ENCODE data around the gene PARVA. TPM values are rescaled to one million over a fixed set of nuclear protein-coding genes. Genes with fewer than 3 reads are reported as not detected.

The PARVA gene
- total RNA-seq, 1 experiment from 2014 or later, result 29.1 TPM

DNA sequence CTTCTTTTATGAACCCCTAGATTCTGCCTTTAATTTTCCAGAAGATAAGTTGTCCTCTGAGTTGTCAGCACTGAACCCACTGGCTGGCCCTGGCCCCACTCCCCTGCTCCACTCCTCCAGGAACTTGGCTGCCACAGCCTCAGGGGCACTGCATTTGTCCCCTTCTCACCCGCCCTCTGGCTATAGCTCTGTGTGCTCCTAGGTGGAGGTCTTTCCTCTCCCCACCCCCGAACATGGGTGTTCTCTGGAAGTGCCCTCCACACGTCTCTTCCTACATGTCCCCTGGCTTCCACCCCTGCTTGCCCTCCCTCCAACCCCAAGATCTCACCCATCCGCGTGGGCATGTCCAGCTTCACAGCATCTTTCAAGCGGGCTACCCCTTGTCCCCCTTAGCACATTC is 159.2 kb downstream of the PARVA start:
- Histone ChIP-seq H3K27me3 (ENCODE audit: control insufficient read depth, insufficient read depth, low read length) (no peaks in the 10 kb centered on the region), H3K27ac (ENCODE audit: low read length) (no peak overlapping the region), H3K4me1 (ENCODE audit: control insufficient read depth, insufficient read depth, low read length) (peaks cover 3% of the 10 kb centered on the region; the same call in 1 of the 2 replicates), H3K36me3 (ENCODE audit: control insufficient read depth, insufficient read depth, low read length) (no peaks in the 10 kb centered on the region), H3K4me3 (ENCODE audit: low read depth in 2 of 2, low read length in 2 of 2) (no peak overlapping the region), H3K9me3 (ENCODE audit: control insufficient read depth, insufficient read depth, low read depth, low read length) (no peaks in the 10 kb centered on the region)
- ChIA-PET CTCF (no interaction called here), POLR2A (no interaction called here)
- in situ Hi-C loops (cut with HindIII; ENCODE audit: low pct_unique_long_range_greater_than_20kb, low sequenced_read_pairs) (no loop called here), intact Hi-C loops (cut with micrococcal nuclease; ENCODE audit: unreplicated experiment) (no loop called here)
- ATAC-seq (no peak), DNase-seq (ENCODE audit: low read depth, low spot score) (no peak)
- no TSS peak for BruUV-seq (replicated peaks)
- TF ChIP-seq TCF7L2 (IDR thresholded peaks at IDR 0.05; ENCODE audit: low read depth, low read length), result no peak
- TF ChIP-seq, protein P1, sequence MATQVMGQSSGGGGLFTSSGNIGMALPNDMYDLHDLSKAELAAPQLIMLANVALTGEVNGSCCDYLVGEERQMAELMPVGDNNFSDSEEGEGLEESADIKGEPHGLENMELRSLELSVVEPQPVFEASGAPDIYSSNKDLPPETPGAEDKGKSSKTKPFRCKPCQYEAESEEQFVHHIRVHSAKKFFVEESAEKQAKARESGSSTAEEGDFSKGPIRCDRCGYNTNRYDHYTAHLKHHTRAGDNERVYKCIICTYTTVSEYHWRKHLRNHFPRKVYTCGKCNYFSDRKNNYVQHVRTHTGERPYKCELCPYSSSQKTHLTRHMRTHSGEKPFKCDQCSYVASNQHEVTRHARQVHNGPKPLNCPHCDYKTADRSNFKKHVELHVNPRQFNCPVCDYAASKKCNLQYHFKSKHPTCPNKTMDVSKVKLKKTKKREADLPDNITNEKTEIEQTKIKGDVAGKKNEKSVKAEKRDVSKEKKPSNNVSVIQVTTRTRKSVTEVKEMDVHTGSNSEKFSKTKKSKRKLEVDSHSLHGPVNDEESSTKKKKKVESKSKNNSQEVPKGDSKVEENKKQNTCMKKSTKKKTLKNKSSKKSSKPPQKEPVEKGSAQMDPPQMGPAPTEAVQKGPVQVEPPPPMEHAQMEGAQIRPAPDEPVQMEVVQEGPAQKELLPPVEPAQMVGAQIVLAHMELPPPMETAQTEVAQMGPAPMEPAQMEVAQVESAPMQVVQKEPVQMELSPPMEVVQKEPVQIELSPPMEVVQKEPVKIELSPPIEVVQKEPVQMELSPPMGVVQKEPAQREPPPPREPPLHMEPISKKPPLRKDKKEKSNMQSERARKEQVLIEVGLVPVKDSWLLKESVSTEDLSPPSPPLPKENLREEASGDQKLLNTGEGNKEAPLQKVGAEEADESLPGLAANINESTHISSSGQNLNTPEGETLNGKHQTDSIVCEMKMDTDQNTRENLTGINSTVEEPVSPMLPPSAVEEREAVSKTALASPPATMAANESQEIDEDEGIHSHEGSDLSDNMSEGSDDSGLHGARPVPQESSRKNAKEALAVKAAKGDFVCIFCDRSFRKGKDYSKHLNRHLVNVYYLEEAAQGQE (IDR thresholded peaks at IDR 0.05; ENCODE audit: insufficient read depth in 1 of 2, low read depth in 2 of 2, low read length in 1 of 2), result no peak

DNA sequence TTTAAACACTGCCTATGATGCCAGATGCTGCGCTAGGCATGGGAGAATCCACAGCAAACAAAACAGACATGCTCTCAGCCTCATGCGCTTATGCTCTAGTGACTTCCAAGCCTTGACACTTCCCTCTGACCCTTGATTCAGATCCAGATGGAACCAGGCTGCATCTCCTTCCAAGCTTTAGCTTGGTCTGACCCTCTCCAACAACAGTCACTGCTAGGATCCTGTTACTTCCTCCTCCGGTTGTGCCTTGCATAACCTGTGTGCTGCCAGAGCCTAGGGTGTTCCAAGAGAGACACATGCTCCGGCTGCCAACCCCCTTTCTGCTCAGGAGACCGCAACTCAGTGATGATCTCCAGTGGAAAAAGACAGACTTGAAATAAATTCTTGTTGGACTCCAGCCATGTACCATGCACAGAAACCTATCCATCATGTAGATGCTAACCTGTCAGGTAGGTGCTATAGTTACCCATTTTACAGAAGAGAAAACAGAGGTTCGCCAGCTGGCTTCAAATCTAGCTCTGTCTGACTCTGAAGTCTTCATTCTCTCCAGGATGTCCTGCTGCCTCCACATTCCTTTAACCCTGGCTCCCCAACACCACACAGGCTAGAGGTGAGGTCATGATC is 160.5 kb downstream of the PARVA start:
- BruUV-seq (replicated peaks), result no TSS peak
- intact Hi-C loops (cut with micrococcal nuclease; ENCODE audit: unreplicated experiment) (no loop called here), in situ Hi-C loops (cut with HindIII; ENCODE audit: low pct_unique_long_range_greater_than_20kb, low sequenced_read_pairs) (no loop called here)
- no peaks in the 10 kb centered on the region for H3K36me3 ChIP-seq (ENCODE audit: control insufficient read depth, insufficient read depth, low read length)
- H3K27ac ChIP-seq (ENCODE audit: low read length), result no peak overlapping the region
- no peaks in the 10 kb centered on the region for H3K9me3 ChIP-seq (ENCODE audit: control insufficient read depth, insufficient read depth, low read depth, low read length)
- DNase-seq (ENCODE audit: low read depth, low spot score) (no peak), ATAC-seq (no peak)
- H3K27me3 ChIP-seq (ENCODE audit: control insufficient read depth, insufficient read depth, low read length), result no peaks in the 10 kb centered on the region
- POLR2A ChIA-PET, result no interaction called here
- TF ChIP-seq, protein P2, sequence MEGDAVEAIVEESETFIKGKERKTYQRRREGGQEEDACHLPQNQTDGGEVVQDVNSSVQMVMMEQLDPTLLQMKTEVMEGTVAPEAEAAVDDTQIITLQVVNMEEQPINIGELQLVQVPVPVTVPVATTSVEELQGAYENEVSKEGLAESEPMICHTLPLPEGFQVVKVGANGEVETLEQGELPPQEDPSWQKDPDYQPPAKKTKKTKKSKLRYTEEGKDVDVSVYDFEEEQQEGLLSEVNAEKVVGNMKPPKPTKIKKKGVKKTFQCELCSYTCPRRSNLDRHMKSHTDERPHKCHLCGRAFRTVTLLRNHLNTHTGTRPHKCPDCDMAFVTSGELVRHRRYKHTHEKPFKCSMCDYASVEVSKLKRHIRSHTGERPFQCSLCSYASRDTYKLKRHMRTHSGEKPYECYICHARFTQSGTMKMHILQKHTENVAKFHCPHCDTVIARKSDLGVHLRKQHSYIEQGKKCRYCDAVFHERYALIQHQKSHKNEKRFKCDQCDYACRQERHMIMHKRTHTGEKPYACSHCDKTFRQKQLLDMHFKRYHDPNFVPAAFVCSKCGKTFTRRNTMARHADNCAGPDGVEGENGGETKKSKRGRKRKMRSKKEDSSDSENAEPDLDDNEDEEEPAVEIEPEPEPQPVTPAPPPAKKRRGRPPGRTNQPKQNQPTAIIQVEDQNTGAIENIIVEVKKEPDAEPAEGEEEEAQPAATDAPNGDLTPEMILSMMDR (IDR thresholded peaks at IDR 0.05), result no peak
- TF ChIP-seq, protein P1 (IDR thresholded peaks at IDR 0.05; ENCODE audit: insufficient read depth in 1 of 2, low read depth in 2 of 2, low read length in 1 of 2), result no peak
- no peak for TF ChIP-seq POLR2AphosphoS5 (IDR thresholded peaks at IDR 0.05; ENCODE audit: low read depth, low read length)
- TF ChIP-seq SIN3A (IDR thresholded peaks at IDR 0.05; ENCODE audit: borderline replicate concordance, insufficient read depth, low read depth, low read length), result no peak
- TF ChIP-seq TCF7L2 (IDR thresholded peaks at IDR 0.05; ENCODE audit: low read depth, low read length), result no peak
- CTCF ChIA-PET, result no interaction called here
- no peak overlapping the region for H3K4me3 ChIP-seq (ENCODE audit: low read depth in 2 of 2, low read length in 2 of 2)
- H3K4me1 ChIP-seq (ENCODE audit: control insufficient read depth, insufficient read depth, low read length), result peaks cover 3% of the 10 kb centered on the region; the same call in 1 of the 2 replicates

Measured in Panc1 (cell line).